ENCODE measurements around the gene VAV1.

The VAV1 gene

GRCh38 chr19:6730153-6730804 lies 42.2 kb upstream of the VAV1 start:
- Histone ChIP-seq H2BK120ac (ENCODE audit: low read depth, low read length) (no peak overlapping the region), H2AK5ac (ENCODE audit: low read depth, low read length) (no peak overlapping the region), H3K4me3 (ENCODE audit: low read length in 2 of 2) (no peak overlapping the region), H3K36me3 (replicated peaks in 1 of 2; ENCODE audit: control insufficient read depth in 2 of 2, insufficient read depth in 2 of 2, low read length in 2 of 2) (peaks cover 0 to 11% of the 10 kb centered on the region in 2 donors), H3K9me3 (replicated peaks in 1 of 2; ENCODE audit: control insufficient read depth in 2 of 2, insufficient read depth in 1 of 2, low read depth in 1 of 2, low read length in 2 of 2) (peaks cover 0 to 4% of the 10 kb centered on the region in 2 donors), H4K8ac (ENCODE audit: low read depth, low read length) (no peak overlapping the region), H3K4ac (ENCODE audit: low read length) (no peak overlapping the region), H3K4me2 (ENCODE audit: insufficient read depth, low read length, poor library complexity, severe bottlenecking) (no peak overlapping the region), H3K14ac (ENCODE audit: low read length) (no peak overlapping the region), H2BK15ac (ENCODE audit: low read length) (no peak overlapping the region), H3K4me1 (ENCODE audit: control insufficient read depth in 2 of 2, insufficient read depth in 1 of 2, low read depth in 1 of 2, low read length in 2 of 2) (no peaks in the 10 kb centered on the region), H3K23ac (ENCODE audit: low read depth, low read length, poor library complexity) (peak overlapping the region; percentile 55), H3K27ac (replicated peaks; ENCODE audit: low read length) (no peak overlapping the region), H3K27me3 (ENCODE audit: control insufficient read depth in 3 of 3, insufficient read depth in 3 of 3, low read depth in 1 of 3, low read length in 3 of 3) (no peaks in the 10 kb centered on the region), H2BK12ac (ENCODE audit: low read length) (no peak overlapping the region), H2AFZ (ENCODE audit: low read length) (no peak overlapping the region), H3K79me1 (ENCODE audit: low read depth, low read length) (peaks cover 6% of the 10 kb centered on the region), H4K91ac (ENCODE audit: low read depth, low read length, poor library complexity) (no peak overlapping the region), H3K18ac (ENCODE audit: low read length) (no peak overlapping the region), H2BK5ac (ENCODE audit: low read length) (no peak overlapping the region), H3K9ac (ENCODE audit: low read depth, low read length, poor library complexity) (no peak overlapping the region)
- no peak for DNase-seq (ENCODE audit: low spot score)
- no CpG with 5 or more reads among the region's 27 CpGs for WGBS, 2 donors (ENCODE audit: extremely low coverage in 2 of 2, insufficient read length in 2 of 2, insufficient replicate concordance in 1 of 2)

- H3K27me3 ChIP-seq (ENCODE audit: control insufficient read depth in 3 of 3, insufficient read depth in 3 of 3, low read depth in 1 of 3, low read length in 3 of 3), result no peaks in the 10 kb centered on the region
- H3K23ac ChIP-seq (ENCODE audit: low read depth, low read length, poor library complexity), result peak overlapping the region; percentile 80
- H2BK15ac ChIP-seq (ENCODE audit: low read length), result peak overlapping the region; percentile 58
- H4K8ac ChIP-seq (ENCODE audit: low read depth, low read length), result peak overlapping the region; percentile 43
- H2BK120ac ChIP-seq (ENCODE audit: low read depth, low read length), result no peak overlapping the region
- no peak overlapping the region for H4K91ac ChIP-seq (ENCODE audit: low read depth, low read length, poor library complexity)
- H3K4ac ChIP-seq (ENCODE audit: low read length), result no peak overlapping the region
- H2BK12ac ChIP-seq (ENCODE audit: low read length), result peak overlapping the region; percentile 30
- peaks cover 0 to 4% of the 10 kb centered on the region in 2 donors for H3K9me3 ChIP-seq (replicated peaks in 1 of 2; ENCODE audit: control insufficient read depth in 2 of 2, insufficient read depth in 1 of 2, low read depth in 1 of 2, low read length in 2 of 2)
- peak overlapping the region; percentile 59 for H3K18ac ChIP-seq (ENCODE audit: low read length)
- no peak overlapping the region for H3K27ac ChIP-seq (replicated peaks; ENCODE audit: low read length)
- no CpG with 5 or more reads among the region's 30 CpGs for WGBS, 2 donors (ENCODE audit: extremely low coverage in 2 of 2, insufficient read length in 2 of 2, insufficient replicate concordance in 1 of 2)
- no peak overlapping the region for H3K9ac ChIP-seq (ENCODE audit: low read depth, low read length, poor library complexity)
- no peak overlapping the region for H2AFZ ChIP-seq (ENCODE audit: low read length)
- peaks cover 0 to 11% of the 10 kb centered on the region in 2 donors for H3K36me3 ChIP-seq (replicated peaks in 1 of 2; ENCODE audit: control insufficient read depth in 2 of 2, insufficient read depth in 2 of 2, low read length in 2 of 2)
- peaks cover 3% of the 10 kb centered on the region in 2 donors for H3K4me1 ChIP-seq (ENCODE audit: control insufficient read depth in 2 of 2, insufficient read depth in 1 of 2, low read depth in 1 of 2, low read length in 2 of 2)
- H3K4me3 ChIP-seq (ENCODE audit: low read length in 2 of 2), result no peak overlapping the region
- H3K14ac ChIP-seq (ENCODE audit: low read length), result no peak overlapping the region
- H2BK5ac ChIP-seq (ENCODE audit: low read length), result no peak overlapping the region
- peaks cover 8% of the 10 kb centered on the region for H3K79me1 ChIP-seq (ENCODE audit: low read depth, low read length)
- no peak for DNase-seq (ENCODE audit: low spot score)
- H2AK5ac ChIP-seq (ENCODE audit: low read depth, low read length), result peak overlapping the region; percentile 63
- H3K4me2 ChIP-seq (ENCODE audit: insufficient read depth, low read length, poor library complexity, severe bottlenecking), result no peak overlapping the region
Measured at GRCh38 chr19:6730941-6731670, 41.4 kb upstream of the VAV1 start.

DNA sequence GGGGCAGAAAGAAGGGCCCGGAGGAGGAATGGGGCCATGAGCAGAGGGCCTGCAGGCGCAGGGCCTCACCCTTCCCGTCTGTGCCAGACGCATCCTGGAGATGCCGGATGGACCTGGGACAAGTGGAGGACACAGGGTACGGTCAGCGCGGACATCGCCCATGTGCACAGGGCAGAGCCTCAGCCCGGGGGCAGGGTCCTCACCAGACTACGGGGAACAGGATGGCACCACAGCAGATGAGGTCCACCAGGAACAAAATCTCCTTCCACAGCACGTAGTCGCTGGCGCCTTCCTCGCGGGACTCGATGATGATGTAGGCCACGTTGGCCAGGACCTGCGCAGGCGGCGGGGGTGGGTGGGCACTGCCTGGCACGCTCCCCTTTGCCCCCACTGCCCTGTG lies 40.7 kb upstream of the VAV1 start:
- no peak overlapping the region for H4K91ac ChIP-seq (ENCODE audit: low read depth, low read length, poor library complexity)
- peaks cover 0 to 11% of the 10 kb centered on the region in 2 donors for H3K36me3 ChIP-seq (replicated peaks in 1 of 2; ENCODE audit: control insufficient read depth in 2 of 2, insufficient read depth in 2 of 2, low read length in 2 of 2)
- peak overlapping the region; percentile 6 for H3K23ac ChIP-seq (ENCODE audit: low read depth, low read length, poor library complexity)
- H3K4me3 ChIP-seq (ENCODE audit: low read length in 2 of 2), result no peak overlapping the region
- no peak overlapping the region for H2AFZ ChIP-seq (ENCODE audit: low read length)
- H2BK120ac ChIP-seq (ENCODE audit: low read depth, low read length), result no peak overlapping the region
- peaks cover 0 to 4% of the 10 kb centered on the region in 2 donors for H3K9me3 ChIP-seq (replicated peaks in 1 of 2; ENCODE audit: control insufficient read depth in 2 of 2, insufficient read depth in 1 of 2, low read depth in 1 of 2, low read length in 2 of 2)
- H2BK5ac ChIP-seq (ENCODE audit: low read length), result peak overlapping the region; percentile 39
- H2AK5ac ChIP-seq (ENCODE audit: low read depth, low read length), result no peak overlapping the region
- H4K8ac ChIP-seq (ENCODE audit: low read depth, low read length), result peak overlapping the region; percentile 82
- no peak for DNase-seq (ENCODE audit: low spot score)
- H3K4ac ChIP-seq (ENCODE audit: low read length), result no peak overlapping the region
- no peak overlapping the region for H2BK15ac ChIP-seq (ENCODE audit: low read length)
- H3K4me1 ChIP-seq (ENCODE audit: control insufficient read depth in 2 of 2, insufficient read depth in 1 of 2, low read depth in 1 of 2, low read length in 2 of 2), result peaks cover 3 to 6% of the 10 kb centered on the region in 2 donors
- no peaks in the 10 kb centered on the region for H3K27me3 ChIP-seq (ENCODE audit: control insufficient read depth in 3 of 3, insufficient read depth in 3 of 3, low read depth in 1 of 3, low read length in 3 of 3)
- H3K27ac ChIP-seq (replicated peaks; ENCODE audit: low read length), result no peak overlapping the region
- H3K79me1 ChIP-seq (ENCODE audit: low read depth, low read length), result peaks cover 8% of the 10 kb centered on the region
- H3K18ac ChIP-seq (ENCODE audit: low read length), result no peak overlapping the region
- peak overlapping the region; percentile 60 for H3K9ac ChIP-seq (ENCODE audit: low read depth, low read length, poor library complexity)
- no CpG with 5 or more reads among the region's 22 CpGs for WGBS, 2 donors (ENCODE audit: extremely low coverage in 2 of 2, insufficient read length in 2 of 2, insufficient replicate concordance in 1 of 2)
- no peak overlapping the region for H3K14ac ChIP-seq (ENCODE audit: low read length)
- H2BK12ac ChIP-seq (ENCODE audit: low read length), result no peak overlapping the region
- H3K4me2 ChIP-seq (ENCODE audit: insufficient read depth, low read length, poor library complexity, severe bottlenecking), result no peak overlapping the region

DNA sequence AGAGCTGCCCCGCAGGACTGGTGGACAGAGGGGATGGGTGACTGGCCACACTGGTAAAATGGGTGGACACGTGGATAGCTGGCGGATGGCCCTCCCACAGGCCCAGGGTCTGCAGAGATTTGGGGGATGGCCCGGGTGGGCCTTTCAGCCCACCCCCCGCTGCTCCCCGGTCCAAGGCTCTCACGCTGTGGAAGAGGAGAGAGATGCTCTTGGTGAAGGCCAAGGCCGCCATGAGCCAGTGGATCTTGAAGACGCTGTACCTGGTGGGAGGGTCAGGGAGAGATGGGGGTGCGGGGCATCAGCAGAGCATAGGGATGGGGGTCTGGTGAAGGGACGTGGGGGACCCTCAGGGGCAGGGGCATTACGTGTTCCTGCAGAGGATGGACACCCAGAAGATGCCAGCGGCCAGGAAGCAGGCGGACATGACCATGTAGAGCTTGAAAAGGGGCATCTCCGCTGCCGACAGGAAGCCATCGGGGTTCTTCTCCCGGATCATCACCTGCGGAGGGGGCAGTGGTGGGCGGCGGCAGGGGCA lies 39.6 kb upstream of the VAV1 start:
- Histone ChIP-seq H3K36me3 (replicated peaks in 1 of 2; ENCODE audit: control insufficient read depth in 2 of 2, insufficient read depth in 2 of 2, low read length in 2 of 2) (peaks cover 0 to 11% of the 10 kb centered on the region in 2 donors), H2AK5ac (ENCODE audit: low read depth, low read length) (no peak overlapping the region), H3K9ac (ENCODE audit: low read depth, low read length, poor library complexity) (no peak overlapping the region), H3K9me3 (replicated peaks in 1 of 2; ENCODE audit: control insufficient read depth in 2 of 2, insufficient read depth in 1 of 2, low read depth in 1 of 2, low read length in 2 of 2) (no peaks in the 10 kb centered on the region), H2BK5ac (ENCODE audit: low read length) (peak overlapping the region; percentile 39), H2BK120ac (ENCODE audit: low read depth, low read length) (no peak overlapping the region), H3K18ac (ENCODE audit: low read length) (no peak overlapping the region), H3K4me1 (ENCODE audit: control insufficient read depth in 2 of 2, insufficient read depth in 1 of 2, low read depth in 1 of 2, low read length in 2 of 2) (peaks cover 3 to 6% of the 10 kb centered on the region in 2 donors), H3K4me3 (ENCODE audit: low read length in 2 of 2) (no peak overlapping the region), H3K4ac (ENCODE audit: low read length) (no peak overlapping the region), H3K14ac (ENCODE audit: low read length) (no peak overlapping the region), H4K91ac (ENCODE audit: low read depth, low read length, poor library complexity) (no peak overlapping the region), H3K27ac (replicated peaks; ENCODE audit: low read length) (no peak overlapping the region), H3K27me3 (ENCODE audit: control insufficient read depth in 3 of 3, insufficient read depth in 3 of 3, low read depth in 1 of 3, low read length in 3 of 3) (no peaks in the 10 kb centered on the region), H2BK12ac (ENCODE audit: low read length) (no peak overlapping the region), H2BK15ac (ENCODE audit: low read length) (no peak overlapping the region), H3K79me1 (ENCODE audit: low read depth, low read length) (peaks cover 6% of the 10 kb centered on the region), H4K8ac (ENCODE audit: low read depth, low read length) (no peak overlapping the region), H3K4me2 (ENCODE audit: insufficient read depth, low read length, poor library complexity, severe bottlenecking) (no peak overlapping the region), H3K23ac (ENCODE audit: low read depth, low read length, poor library complexity) (no peak overlapping the region), H2AFZ (ENCODE audit: low read length) (no peak overlapping the region)
- DNase-seq (ENCODE audit: low spot score), result no peak
- WGBS, 2 donors (ENCODE audit: extremely low coverage in 2 of 2, insufficient read length in 2 of 2, insufficient replicate concordance in 1 of 2), result no CpG with 5 or more reads among the region's 21 CpGs

All from neuronal stem cell (in vitro differentiated cells).